Measurements from ENCODE around the gene NOA1.
"Not testable (repeated sequence)": the region's sequence is repeated elsewhere in the genome, so short reads cannot be mapped to it uniquely, and the experiment has no call there.

NOA1 gene

GRCh38 chr4:56953680-56954520, 23.5 kb downstream of the NOA1 start:
- no peak for DNase-seq

GRCh38 chr4:56941403-56941802, 36.0 kb downstream of the NOA1 start:
- no peak for DNase-seq

GRCh38 chr4:56940971-56941370, 36.4 kb downstream of the NOA1 start:
- no peak for DNase-seq

- no peak for DNase-seq
Measured at GRCh38 chr4:56940403-56940802, 37.0 kb downstream of the NOA1 start.

GRCh38 chr4:56939826-56940225, 37.6 kb downstream of the NOA1 start:
- DNase-seq = not testable (repeated sequence)

GRCh38 chr4:56937262-56937661, 40.1 kb downstream of the NOA1 start:
- no peak for DNase-seq

GRCh38 chr4:56931924-56932323, 45.5 kb downstream of the NOA1 start:
- DNase-seq = no peak

GRCh38 chr4:56930638-56931037, 46.8 kb downstream of the NOA1 start:
- DNase-seq = no peak

- no peak for DNase-seq
Measured at GRCh38 chr4:56927196-56927595, 50.2 kb downstream of the NOA1 start.

GRCh38 chr4:56914977-56915376, 62.4 kb downstream of the NOA1 start:
- not testable (repeated sequence) for DNase-seq

- no peak for DNase-seq
Measured at GRCh38 chr4:56914336-56914735, 63.1 kb downstream of the NOA1 start.

Measured in NCI-H187 (cell line).